CD14-positive monocyte (primary cell): Measurements from ENCODE around the gene ZNF740. TPM values are rescaled to one million over a fixed set of nuclear protein-coding genes. Genes with fewer than 3 reads are reported as not detected.

Experiments
- DNase-seq, 3 donors: peaks; one replicate each; pipeline ENCODE4 v3.0.0-alpha.2; 2011 to 2022
- H2AFZ ChIP-seq: 2 replicates; pipeline ENCODE4 v1.6.0; 2012; ENCODE audit warnings: mild to moderate bottlenecking, low read depth, low read length, inconsistent platforms; ENCODE audit not compliant: insufficient read depth, poor library complexity, severe bottlenecking
- H3K27ac ChIP-seq, 2 donors: 1 replicate in 1 of 2; 2 replicates in 1 of 2; pipeline ENCODE4 v1.5.1; 2012 to 2013; ENCODE audit warnings: low read length in 2 of 2, control low read depth in 1 of 2, inconsistent platforms in 1 of 2, low read depth in 1 of 2, mild to moderate bottlenecking in 1 of 2
- H3K27me3 ChIP-seq, 2 donors: one replicate each; pipeline versions ENCODE4 v1.6.0 to v1.6.1; 2011 to 2013; ENCODE audit warnings: low read length in 2 of 2; ENCODE audit not compliant: control insufficient read depth in 2 of 2, insufficient read depth in 2 of 2
- H3K36me3 ChIP-seq, 2 donors: replicated peaks in 1 of 2; 1 replicate in 1 of 2; 2 replicates in 1 of 2; pipeline versions ENCODE4 v1.5.1 to v1.6.1; 2012 to 2013; ENCODE audit warnings: low read length in 2 of 2, control low read depth in 1 of 2, inconsistent platforms in 1 of 2, mild to moderate bottlenecking in 1 of 2; ENCODE audit not compliant: insufficient read depth in 2 of 2, control insufficient read depth in 1 of 2
- H3K4me1 ChIP-seq, 2 donors: 1 replicate in 1 of 2; 2 replicates in 1 of 2; pipeline versions ENCODE4 v1.5.1 to v1.6.1; 2012 to 2013; ENCODE audit warnings: low read length in 2 of 2, control low read depth in 1 of 2, inconsistent platforms in 1 of 2, mild to moderate bottlenecking in 1 of 2, moderate library complexity in 1 of 2; ENCODE audit not compliant: insufficient read depth in 2 of 2, control insufficient read depth in 1 of 2
- H3K4me2 ChIP-seq: replicated peaks from 2 replicates; pipeline ENCODE3; 2012; ENCODE audit warnings: low read length, moderate library complexity, mild to moderate bottlenecking; ENCODE audit not compliant: poor library complexity, severe bottlenecking; ENCODE audit errors: extremely low read depth
- H3K4me3 ChIP-seq, 3 experiments: fragments of 200-600 bp in 1 of 3; sonication (generic) in 1 of 3; replicated peaks in 1 of 3; 1 replicate in 2 of 3; 2 replicates in 1 of 3; pipeline ENCODE4 v1.5.1; 2011 to 2013; ENCODE audit warnings: low read length in 3 of 3, mild to moderate bottlenecking in 3 of 3, control low read depth in 2 of 3, low read depth in 2 of 3, inconsistent platforms in 1 of 3, moderate library complexity in 1 of 3
- H3K79me2 ChIP-seq: 2 replicates; pipeline ENCODE4 v1.6.0; 2012; ENCODE audit warnings: mild to moderate bottlenecking, control low read depth, inconsistent platforms, low read length, moderate library complexity; ENCODE audit not compliant: insufficient read depth
- H3K9ac ChIP-seq: 2 replicates; pipeline ENCODE4 v1.6.0; 2017; ENCODE audit warnings: low read length, mild to moderate bottlenecking; ENCODE audit not compliant: insufficient read depth, poor library complexity, severe bottlenecking
- H3K9me3 ChIP-seq, 2 donors: replicated peaks in 1 of 2; 1 replicate in 1 of 2; 2 replicates in 1 of 2; pipeline versions ENCODE4 v1.5.1 to v1.6.1; 2012 to 2013; ENCODE audit warnings: low read length in 2 of 2, control low read depth in 1 of 2; ENCODE audit not compliant: control insufficient read depth in 1 of 2, insufficient read depth in 1 of 2
- H4K20me1 ChIP-seq: 2 replicates; pipeline ENCODE4 v1.6.0; 2012; ENCODE audit warnings: mild to moderate bottlenecking, low read length, control low read depth, moderate library complexity; ENCODE audit not compliant: insufficient read depth
- H3K27ac Mint-ChIP-seq, 7 donors: one replicate each; pipeline ENCODE4 v1.8.0; 2020; ENCODE audit warnings: mild to moderate bottlenecking in 7 of 7, mixed read lengths in 7 of 7, moderate library complexity in 6 of 7, inconsistent platforms in 2 of 7
- H3K27me3 Mint-ChIP-seq, 3 donors: one replicate each; pipeline ENCODE4 v1.8.0; 2021 to 2022; ENCODE audit warnings: low read depth in 3 of 3, mild to moderate bottlenecking in 3 of 3, mixed read lengths in 3 of 3, moderate library complexity in 3 of 3, inconsistent platforms in 1 of 3
- H3K36me3 Mint-ChIP-seq, 2 donors: one replicate each; pipeline ENCODE4 v1.8.0; 2020; ENCODE audit warnings: mixed read lengths in 2 of 2, inconsistent platforms in 1 of 2, mild to moderate bottlenecking in 1 of 2
- H3K4me1 Mint-ChIP-seq: one replicate; pipeline ENCODE4 v1.8.0; 2020; ENCODE audit warnings: mild to moderate bottlenecking, mixed read lengths
- H3K4me3 Mint-ChIP-seq, 2 donors: one replicate each; pipeline ENCODE4 v1.8.0; 2020; ENCODE audit warnings: mild to moderate bottlenecking in 2 of 2, mixed read lengths in 2 of 2, moderate library complexity in 1 of 2
- H3K9me3 Mint-ChIP-seq, 7 donors: one replicate each; pipeline ENCODE4 v1.8.0; 2020 to 2022; ENCODE audit warnings: mixed read lengths in 7 of 7, mild to moderate bottlenecking in 6 of 7, moderate library complexity in 6 of 7, inconsistent platforms in 2 of 7
- CTCF ChIP-seq: fragments of 200-600 bp; IDR thresholded peaks from one replicate; pipeline ENCODE4 v1.8.0; 2022; ENCODE audit warnings: antibody characterized with exemption, mild to moderate bottlenecking
- WGBS: methylation state at CpG from one replicate; pipeline ENCODE4 v1.1.5; 2013; ENCODE audit warnings: missing lambda C conversion rate; ENCODE audit not compliant: insufficient coverage; 5-methylcytosine and 5-hydroxymethylcytosine counted together
- intact Hi-C, 2 donors: fragments of 100-400 bp; cut with micrococcal nuclease; formaldehyde crosslinking; loops; one replicate each; pipeline versions ENCODE4 v1.15.0 to v1.15.1; 2023
- polyA plus RNA-seq, 3 donors: library from polyadenylated mRNA; depleted of rRNA in 1 of 3; unstranded in 2 of 3; stranded (reverse) in 1 of 3; fragments of 300-500 nt in 2 of 3; fragments of >200 nt in 1 of 3; fragmentation: Illumina TruSeq in 2 of 3; gene quantifications; 1 replicate in 2 of 3; 2 replicates in 1 of 3; pipeline ENCODE4 v1.2.3, GENCODE V29; 2012 to 2021

ZNF740 gene
- polyA plus RNA-seq, 3 donors = 0.74 to 15.4 (median 1.3) TPM

GRCh38 chr12:53222170-53222721 is 41.7 kb downstream of the ZNF740 start:
- Histone ChIP-seq H3K27ac (peak overlapping the region; percentile 98 to 99), H3K4me1 (peaks cover 54 to 70% of the 10 kb centered on the region in 2 donors), H3K79me2 (peaks cover 21% of the 10 kb centered on the region), H3K4me2 (peak overlapping the region; percentile 100), H4K20me1 (no peaks in the 10 kb centered on the region), H3K4me3 (peak overlapping the region; percentile 20 to 97 (median 23)), H3K27me3 (no peaks in the 10 kb centered on the region), H3K9ac (peak overlapping the region; percentile 85), H3K9me3 (peaks cover 0 to 2% of the 10 kb centered on the region in 2 donors), H2AFZ (no peak overlapping the region), H3K36me3 (no peaks in the 10 kb centered on the region)
- no CpG with 5 or more reads among the region's 5 CpGs for WGBS
- TF ChIP-seq CTCF = no peak
- Mint-ChIP-seq H3K36me3 (peaks cover 4 to 13% of the 10 kb centered on the region in 2 donors), H3K27me3 (peaks cover 5 to 24% (median 11%) of the 10 kb centered on the region in 3 donors), H3K4me1 (peaks cover 60% of the 10 kb centered on the region), H3K9me3 (peaks cover under 1 to 4% (median 2%) of the 10 kb centered on the region in 7 donors), H3K27ac (peak overlapping the region; percentile 83 to 99 (median 88)), H3K4me3 (peak overlapping the region; percentile 70 to 76)
- intact Hi-C loops = loop anchor here in 1 of 2 donors (5.0 kb wide), 1 partner anchor 45 kb away; the partner anchor contains the start of gene ESPL1
- no peak for DNase-seq

- Mint-ChIP-seq H3K36me3 (peaks cover 4 to 13% of the 10 kb centered on the region in 2 donors), H3K4me1 (peaks cover 54% of the 10 kb centered on the region), H3K9me3 (peaks cover 0 to 2% (median 0%) of the 10 kb centered on the region in 7 donors), H3K27me3 (peaks cover 5 to 24% (median 11%) of the 10 kb centered on the region in 3 donors), H3K4me3 (peak overlapping the region; percentile 35 to 76), H3K27ac (peak overlapping the region in 1 of 7 donors; percentile 19)
- Histone ChIP-seq H3K4me1 (peaks cover 48 to 64% of the 10 kb centered on the region in 2 donors), H3K9ac (no peak overlapping the region), H3K27me3 (no peaks in the 10 kb centered on the region), H3K79me2 (peaks cover 19% of the 10 kb centered on the region), H3K27ac (no peak overlapping the region), H3K36me3 (no peaks in the 10 kb centered on the region), H3K9me3 (no peaks in the 10 kb centered on the region), H3K4me2 (peak overlapping the region; percentile 37), H3K4me3 (peak overlapping the region in 1 of 3 experiments; percentile 97), H2AFZ (peak overlapping the region; percentile 59), H4K20me1 (no peaks in the 10 kb centered on the region)
- TF ChIP-seq CTCF = no peak
- intact Hi-C loops = loop anchor here in 1 of 2 donors (5.0 kb wide), 1 partner anchor 44 kb away; the partner anchor contains the start of gene ESPL1
- 0% methylated on average over 1 of the region's 4 CpGs for WGBS
- DNase-seq = no peak
These were observed 42.3 kb downstream of the ZNF740 start for GRCh38 chr12:53222806-53223261.
